GM04503 (cell line): Measurements from ENCODE around the gene HADH.
A peak's percentile ranks its signal among the peaks of the same experiment; 100 is the strongest.
"Not testable (repeated sequence)": the region's sequence is repeated elsewhere in the genome, so short reads cannot be mapped to it uniquely, and the experiment has no call there.

Experiments used
- DNase-seq: peaks from one replicate; pipeline ENCODE4 v3.0.0-alpha.2; 2012; ENCODE audit warnings: low read depth

The HADH gene

GRCh38 chr4:107989537-107990386 is at the start of gene HADH:
TSS of gene HADH (plus strand) at chr4:107989889. CDS start at chr4:107989933, 44 bp downstream.
- peak; percentile 42 for DNase-seq

- DNase-seq = no peak
Observed at GRCh38 chr4:107945809-107946208, 43.9 kb upstream of the HADH start.

GRCh38 chr4:107950746-107951540 is 38.7 kb upstream of the HADH start:
- DNase-seq = no peak

- DNase-seq = no peak
Observed at GRCh38 chr4:107951551-107951950, 38.1 kb upstream of the HADH start.

GRCh38 chr4:107956011-107956410 is 33.7 kb upstream of the HADH start:
- no peak for DNase-seq

- no peak for DNase-seq
Observed at GRCh38 chr4:107966903-107967302, 22.8 kb upstream of the HADH start.

GRCh38 chr4:107967519-107967918 is 22.2 kb upstream of the HADH start:
- not testable (repeated sequence) for DNase-seq

GRCh38 chr4:107967921-107968320 is 21.8 kb upstream of the HADH start:
- DNase-seq = not testable (repeated sequence)

GRCh38 chr4:107970063-107970798 is 19.5 kb upstream of the HADH start:
- no peak for DNase-seq

- DNase-seq = no peak
Observed at GRCh38 chr4:107972605-107973004, 17.1 kb upstream of the HADH start.

- no peak for DNase-seq
Observed at GRCh38 chr4:107974523-107974922, 15.2 kb upstream of the HADH start.

GRCh38 chr4:107977482-107977881 is 12.2 kb upstream of the HADH start:
- no peak for DNase-seq

GRCh38 chr4:107977966-107978705 is 11.6 kb upstream of the HADH start:
- DNase-seq = no peak

- DNase-seq = no peak
Observed at GRCh38 chr4:107978716-107979451, 10.8 kb upstream of the HADH start.

GRCh38 chr4:107987916-107988762 is 1.6 kb upstream of the HADH start:
- DNase-seq = no peak

GRCh38 chr4:107988763-107989035 is 990 bp upstream of the HADH start:
- DNase-seq = no peak

GRCh38 chr4:107989162-107989536 is 540 bp upstream of the HADH start:
- DNase-seq = no peak

- DNase-seq = no peak
Observed at GRCh38 chr4:107991945-107992630, 2.4 kb downstream of the HADH start.

GRCh38 chr4:107993969-107994368 is 4.3 kb downstream of the HADH start:
- DNase-seq = no peak

GRCh38 chr4:107994894-107995293 is 5.2 kb downstream of the HADH start:
- DNase-seq = no peak
